Measurements from ENCODE around the gene PSMA2.

GRCh38 chr7:42907316-42907715 lies 24.7 kb downstream of the PSMA2 start:
- TF ChIP-seq POLR2A (IDR thresholded peaks at IDR 0.05) (no peak), CTCF (IDR thresholded peaks at IDR 0.05) (no peak)

Measured in uterus (tissue), 2 donors.